Posterior vena cava (tissue), 2 donors: ENCODE data around the gene SLC18A2. TPM values are rescaled to one million over a fixed set of nuclear protein-coding genes. Genes with fewer than 3 reads are reported as not detected.
"Not testable (repeated sequence)": the region's sequence is repeated elsewhere in the genome, so short reads cannot be mapped to it uniquely, and the experiment has no call there.

ENCODE experiments used
- DNase-seq: peaks from one replicate; pipeline ENCODE4 v3.0.0-alpha.2; 2020; ENCODE audit warnings: low spot score
- intact Hi-C, 2 donors: fragments of 100-400 bp; cut with DNase I; formaldehyde crosslinking; loops; one replicate each; pipeline versions ENCODE4 v1.14.1 to v1.14.2; 2022 to 2023
- total RNA-seq, 2 donors: library from RNA; stranded (reverse); fragmentation: NEBNext Ultra II Directional; extraction: Animal tissue kit (Norgen Biotek cat#: 25700); gene quantifications; one replicate each; pipeline ENCODE4 v1.2.1, GENCODE V29; 2021
- donor health status: DM: yes; HTN: yes; CAD: no.
- donor health status: DM: yes; HTN: yes; CAD: no.

Gene SLC18A2
- total RNA-seq, 2 donors from 2014 or later: 0.81 to 2.7 TPM

DNA sequence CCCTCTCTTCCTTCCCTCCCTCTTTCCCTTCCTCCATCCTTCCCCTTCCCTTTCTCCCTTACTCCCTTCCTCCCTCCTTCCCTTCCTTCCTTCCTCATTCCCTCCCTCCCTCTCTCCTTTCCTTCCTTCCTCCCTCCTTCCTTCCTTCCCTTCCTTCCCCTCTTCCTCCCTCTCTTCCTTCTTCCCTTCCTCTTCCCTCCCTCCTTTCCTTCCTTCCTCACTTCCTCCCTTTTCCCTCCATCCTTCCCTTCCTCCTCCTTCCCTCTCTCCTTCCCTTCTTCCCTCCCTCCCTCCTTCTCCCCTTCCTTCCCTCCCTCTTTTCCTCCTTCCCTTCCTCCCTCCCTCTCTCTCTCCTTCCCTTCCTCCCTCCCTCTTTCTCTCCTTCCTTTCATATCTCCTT, 12.7 kb upstream of the SLC18A2 start:
- intact Hi-C loops: no loop called here

DNA sequence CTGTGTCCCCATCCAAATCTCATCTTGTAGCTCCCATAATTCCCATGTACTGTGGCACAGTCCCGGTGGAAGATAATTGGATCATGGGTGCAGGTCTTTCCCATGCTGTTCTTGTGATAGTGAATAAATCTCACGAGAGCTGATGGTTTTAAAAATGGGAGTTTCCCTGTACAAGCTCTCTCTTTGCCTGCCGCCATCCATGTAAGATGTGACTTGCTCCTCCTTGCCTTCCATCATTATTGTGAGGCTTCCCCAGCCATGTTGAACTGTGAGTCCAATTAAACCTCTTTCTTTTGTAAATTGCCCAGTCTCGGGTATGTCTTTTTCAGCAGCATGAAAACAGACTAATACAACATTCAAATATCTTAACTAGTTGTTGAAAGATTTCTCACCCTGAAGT, 10.8 kb upstream of the SLC18A2 start:
- intact Hi-C loops, DNase-seq: not testable (repeated sequence)

More for the DNA sequence above, 12.7 kb upstream of the SLC18A2 start:
- no peak for DNase-seq

DNA sequence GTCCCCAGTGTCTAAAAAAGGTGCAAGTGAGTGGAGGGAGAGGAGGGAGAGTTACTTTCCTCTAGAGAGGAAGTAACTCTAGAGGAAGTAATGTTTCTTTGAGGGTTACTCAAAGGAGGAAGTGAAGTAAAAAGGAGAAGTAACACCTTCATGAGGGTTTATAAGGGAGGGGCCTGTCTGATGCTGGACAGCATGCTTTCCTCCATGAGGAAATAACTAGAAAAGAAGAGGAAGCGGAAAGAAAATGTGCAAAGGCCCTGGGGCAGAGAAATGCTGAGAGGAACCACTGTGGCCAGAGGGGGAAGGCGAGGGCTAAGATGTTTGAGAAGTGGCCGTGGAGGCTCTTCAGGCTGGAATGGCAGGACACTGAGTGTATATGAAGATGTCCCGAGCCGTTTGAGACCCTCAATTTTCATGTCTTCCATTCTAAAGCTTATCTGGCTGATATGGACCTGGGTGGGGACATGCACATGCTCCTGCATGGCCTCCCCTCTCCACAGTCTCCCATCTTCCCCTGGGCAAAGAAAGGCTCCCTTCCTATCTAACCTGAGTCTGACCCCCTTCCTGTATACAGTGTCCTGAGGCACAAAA, 3.4 kb upstream of the SLC18A2 start:
- intact Hi-C loops: no loop called here
- no peak for DNase-seq

DNA sequence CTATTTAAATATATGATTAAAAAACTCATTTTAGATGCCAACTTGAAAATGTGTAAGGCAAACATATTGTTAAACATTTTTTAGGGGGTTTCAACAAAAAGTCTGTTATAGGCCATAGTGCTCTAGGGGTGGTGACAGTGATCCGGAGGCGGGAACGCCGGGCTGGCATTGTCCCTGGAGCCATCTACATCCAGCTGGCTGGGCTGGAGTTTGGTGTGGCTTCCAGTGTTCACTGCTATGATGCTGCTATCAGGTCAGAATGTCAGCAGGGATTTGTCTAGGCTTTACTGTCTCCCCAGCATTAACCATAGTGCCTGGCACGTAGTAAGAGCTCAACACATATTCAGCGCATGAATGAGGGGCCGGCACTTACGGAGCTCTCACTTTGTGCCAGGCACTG, 1.9 kb upstream of the SLC18A2 start:
- DNase-seq: no peak
- intact Hi-C loops: no loop called here

DNA sequence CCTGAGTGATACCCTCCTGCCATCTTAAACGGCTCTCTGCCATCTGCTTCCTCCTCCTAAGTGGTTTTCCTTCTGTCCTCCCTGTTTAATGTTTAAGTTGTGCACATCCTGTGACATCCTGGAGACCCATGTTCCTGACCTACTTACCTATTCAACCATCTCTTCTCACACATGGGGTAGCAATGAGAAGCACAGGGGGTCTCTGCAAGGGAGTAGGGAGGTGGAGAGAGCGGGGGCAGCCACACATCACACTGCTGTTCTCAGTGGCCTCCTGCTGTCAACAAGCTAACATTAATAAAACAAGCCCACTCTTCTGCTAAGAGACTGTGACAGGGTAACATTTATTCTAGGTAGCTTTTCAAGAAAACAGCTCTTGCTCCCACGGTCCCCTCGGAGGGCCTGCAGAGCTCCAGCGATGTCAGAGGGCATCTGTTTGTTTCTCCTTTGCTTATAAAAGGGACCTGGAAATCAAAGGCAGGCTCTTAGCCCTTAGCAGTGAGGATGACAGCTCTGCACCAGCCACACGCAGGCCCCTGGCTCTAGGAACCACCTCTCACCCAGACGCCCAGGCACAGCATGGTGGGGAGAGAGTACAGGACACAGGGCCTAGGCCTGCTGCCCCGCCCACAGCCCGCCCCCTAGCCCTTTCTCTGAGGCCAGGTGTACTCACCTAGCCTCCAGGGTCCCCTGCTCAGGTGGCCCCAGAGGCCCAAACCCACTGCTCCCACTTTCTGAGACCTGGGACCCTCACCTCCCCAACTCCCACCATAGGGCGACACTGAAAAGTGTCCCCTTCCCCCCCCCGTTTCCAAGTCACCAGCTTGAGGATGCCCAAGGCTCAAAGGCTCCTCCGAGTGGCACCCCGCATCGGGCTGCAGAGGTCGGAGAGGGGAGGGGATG, 943 bp upstream of the SLC18A2 start:
- intact Hi-C loops: no loop called here
- no peak for DNase-seq

DNA sequence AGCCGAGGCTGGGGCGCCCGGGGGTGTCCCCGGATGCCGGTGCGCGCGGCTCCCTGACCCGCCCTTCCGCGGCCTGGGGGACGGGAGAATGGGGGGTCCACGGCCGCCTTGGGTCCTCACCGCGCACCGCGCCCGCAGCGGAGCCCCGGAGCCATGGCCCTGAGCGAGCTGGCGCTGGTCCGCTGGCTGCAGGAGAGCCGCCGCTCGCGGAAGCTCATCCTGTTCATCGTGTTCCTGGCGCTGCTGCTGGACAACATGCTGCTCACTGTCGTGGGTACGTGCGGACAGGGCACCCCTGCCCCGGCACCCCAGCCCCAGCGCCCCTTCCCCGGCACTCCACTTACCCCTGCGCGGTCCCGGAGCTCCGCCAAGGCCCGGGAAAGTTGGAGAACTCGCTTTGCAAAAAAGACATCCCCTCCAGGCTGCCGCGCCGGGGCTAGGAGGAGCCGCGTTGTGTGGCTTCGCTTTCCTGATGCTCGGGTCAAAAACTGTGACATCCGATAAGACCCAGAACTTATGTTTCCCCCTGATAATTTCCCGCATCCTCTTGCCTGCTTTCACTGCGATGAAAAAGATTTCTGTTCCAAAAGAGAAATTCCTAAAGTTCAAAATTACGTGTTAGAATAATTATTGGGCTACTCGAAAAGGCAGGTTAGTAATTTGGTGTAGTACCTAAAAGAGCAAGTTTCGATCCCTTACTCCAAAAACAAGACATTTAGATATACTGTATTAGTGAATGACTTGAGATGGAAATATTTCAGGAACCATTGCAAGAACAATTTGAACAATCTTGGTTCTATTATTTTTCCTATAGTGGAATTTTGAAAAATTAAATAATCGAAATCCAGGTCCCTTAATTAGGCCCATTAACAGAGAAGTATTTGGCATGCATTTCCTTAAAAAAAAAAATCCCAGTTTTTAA, 888 bp downstream of the SLC18A2 start:
- intact Hi-C loops: no loop called here
- no peak for DNase-seq

DNA sequence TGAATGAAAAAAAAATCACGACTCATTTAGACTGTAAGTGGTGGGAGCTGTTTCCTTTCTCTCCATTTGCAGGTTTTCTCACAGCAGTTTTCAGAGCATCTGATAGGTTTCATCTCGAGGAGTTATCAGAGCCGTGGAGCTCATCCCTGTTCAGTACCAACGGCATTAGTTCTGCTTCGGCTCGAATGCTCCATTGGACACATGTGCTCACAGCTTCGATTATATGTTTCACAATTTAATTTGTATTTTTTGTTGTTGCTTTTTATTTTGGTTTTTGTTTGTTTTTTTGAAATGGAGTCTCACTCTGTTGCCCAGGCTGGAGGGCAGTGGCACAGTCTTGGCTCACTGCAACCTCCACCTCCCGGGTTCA, 1.5 kb downstream of the SLC18A2 start:
- no peak for DNase-seq
- intact Hi-C loops: no loop called here

DNA sequence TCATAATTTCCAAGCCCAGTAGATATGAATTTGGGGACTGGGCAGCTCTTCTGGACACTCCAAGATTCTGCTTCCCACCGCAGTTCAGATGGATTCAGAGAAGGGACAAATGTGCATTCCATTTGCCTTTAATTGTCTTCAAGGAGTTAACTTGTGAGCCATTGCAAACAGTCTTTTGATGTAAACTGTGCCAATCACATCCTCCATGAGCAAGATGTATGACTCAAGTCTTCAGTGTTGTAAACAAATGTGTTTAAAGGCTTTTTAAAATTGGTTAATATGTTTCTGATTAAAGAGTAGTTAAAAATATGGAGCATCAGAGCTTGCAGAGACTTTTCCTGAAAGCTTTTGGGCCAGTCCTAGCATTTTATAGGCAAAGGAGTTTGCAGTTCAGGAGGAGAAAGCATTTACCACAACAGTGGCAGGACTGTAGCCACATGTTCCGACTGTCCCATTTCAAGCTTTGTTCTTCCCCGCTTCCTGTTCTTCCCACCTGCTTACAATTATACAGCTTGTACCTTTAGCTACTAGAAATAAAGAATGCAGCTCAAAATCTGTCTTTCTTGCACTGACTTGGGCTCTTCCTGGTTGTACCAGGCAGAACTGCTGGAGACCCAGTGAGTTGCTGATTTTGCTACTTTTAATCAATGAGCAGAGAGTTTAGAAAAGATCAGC, 6.2 kb downstream of the SLC18A2 start:
- intact Hi-C loops: no loop called here
- no peak for DNase-seq

DNA sequence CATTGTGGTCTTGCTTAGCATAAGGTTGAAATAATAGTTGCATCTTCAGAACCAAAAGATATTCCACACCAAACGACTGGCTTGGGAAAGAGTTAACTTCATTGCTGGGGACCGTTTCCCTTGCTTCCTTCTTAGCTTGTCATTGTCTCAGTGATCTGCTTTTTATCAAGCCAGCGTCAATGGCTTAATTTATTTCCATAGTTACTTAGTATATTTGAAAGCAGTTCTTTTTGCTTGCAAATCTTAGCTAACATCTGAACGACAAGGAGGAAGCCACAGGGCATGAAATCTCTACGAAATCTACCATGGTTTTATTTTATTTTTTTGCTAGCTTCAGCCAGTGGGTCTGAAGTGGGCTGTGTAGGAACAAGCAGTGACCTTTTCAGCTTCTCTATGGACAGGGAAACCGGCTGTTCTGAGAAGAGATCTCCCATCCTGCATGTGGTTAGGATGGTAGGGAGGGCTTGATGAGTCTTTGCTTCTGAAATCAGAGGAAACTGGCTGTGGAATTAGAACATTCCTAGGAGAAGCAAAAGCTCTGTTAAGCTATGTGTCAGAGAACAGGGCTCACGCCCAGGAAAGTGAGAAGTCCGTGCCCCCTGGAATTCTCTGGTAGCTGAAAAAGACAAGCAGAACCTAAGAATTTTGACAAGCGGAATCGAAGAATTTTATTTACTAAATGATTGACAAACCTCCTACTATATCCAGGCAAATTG, 8.0 kb downstream of the SLC18A2 start:
- intact Hi-C loops: no loop called here
- DNase-seq: no peak

- DNase-seq: no peak
- intact Hi-C loops: no loop called here
These were observed 8.7 kb downstream of the SLC18A2 start for GRCh38 chr10:117249493-117250093.

- intact Hi-C loops: no loop called here
- no peak for DNase-seq
These were observed 9.5 kb downstream of the SLC18A2 start for GRCh38 chr10:117250411-117250810.

DNA sequence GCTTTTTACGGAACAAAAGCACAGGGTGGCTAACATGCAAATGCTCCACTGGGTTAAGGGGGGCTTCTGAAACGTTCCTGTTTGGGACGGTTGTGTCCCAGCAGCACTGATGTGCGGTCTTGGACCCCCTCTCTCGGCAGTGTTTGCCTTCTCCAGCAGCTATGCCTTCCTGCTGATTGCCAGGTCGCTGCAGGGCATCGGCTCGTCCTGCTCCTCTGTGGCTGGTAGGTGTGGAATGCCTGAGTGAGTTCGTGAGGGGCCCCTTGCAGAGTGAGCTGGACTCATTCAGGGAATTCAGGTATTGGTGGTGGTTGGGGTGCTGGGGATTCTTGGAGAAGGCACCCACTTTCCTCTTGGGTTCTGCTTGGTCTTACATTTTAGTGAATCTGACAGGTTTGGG, 13.0 kb downstream of the SLC18A2 start:
- DNase-seq: no peak
- intact Hi-C loops: no loop called here

DNA sequence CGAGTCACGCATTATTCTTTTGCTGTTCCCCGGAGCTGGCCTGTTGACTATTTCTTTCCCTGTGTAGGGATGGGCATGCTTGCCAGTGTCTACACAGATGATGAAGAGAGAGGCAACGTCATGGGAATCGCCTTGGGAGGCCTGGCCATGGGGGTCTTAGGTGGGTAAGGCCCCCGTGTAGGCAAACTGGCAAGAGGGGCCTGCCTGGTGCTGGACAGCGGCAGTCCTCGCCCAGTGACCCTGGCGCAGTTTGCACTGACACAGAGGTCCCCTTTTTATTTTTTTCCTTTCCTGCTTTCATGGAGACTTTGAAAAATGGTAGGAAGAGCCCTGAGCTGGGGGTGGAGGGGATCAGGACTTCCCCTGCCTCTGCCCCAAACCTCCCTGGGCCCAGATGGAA, 13.4 kb downstream of the SLC18A2 start:
- DNase-seq: no peak

GRCh38 chr10:117254774-117255735, 14.1 kb downstream of the SLC18A2 start:
- DNase-seq: no peak
- intact Hi-C loops: no loop called here

More for the DNA sequence above, 13.4 kb downstream of the SLC18A2 start:
- intact Hi-C loops: no loop called here

DNA sequence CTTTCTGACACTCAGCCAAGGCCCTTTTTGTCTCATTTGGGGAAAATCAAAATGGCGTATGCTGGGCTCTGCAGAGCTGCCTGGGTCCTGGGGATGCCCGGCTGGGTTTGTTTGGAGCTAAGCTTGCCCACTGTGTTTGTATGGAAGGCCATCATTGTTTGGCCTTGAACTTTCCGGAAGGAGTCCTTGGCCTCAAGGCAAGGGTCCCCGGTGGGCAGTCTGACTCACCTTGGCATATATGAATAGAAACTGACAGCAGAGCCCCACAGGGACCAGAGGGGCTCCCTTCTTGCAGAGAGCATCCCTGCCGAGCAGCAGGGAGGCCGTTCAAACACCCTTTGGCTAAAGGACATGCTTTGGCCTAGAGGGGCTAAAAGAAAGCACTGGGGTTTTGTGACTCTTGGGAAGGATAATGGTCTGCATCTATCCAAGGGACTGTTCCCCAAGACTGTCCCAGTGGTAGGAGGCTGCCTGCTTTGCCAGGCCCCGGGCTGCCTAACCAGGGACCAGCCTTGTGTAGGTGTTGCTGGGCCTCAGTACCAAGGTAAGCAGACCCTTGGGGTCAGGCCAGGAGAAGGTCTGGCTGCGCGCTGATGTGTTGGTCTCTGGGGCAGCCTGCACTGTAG, 15.0 kb downstream of the SLC18A2 start:
- intact Hi-C loops: no loop called here
- DNase-seq: no peak

DNA sequence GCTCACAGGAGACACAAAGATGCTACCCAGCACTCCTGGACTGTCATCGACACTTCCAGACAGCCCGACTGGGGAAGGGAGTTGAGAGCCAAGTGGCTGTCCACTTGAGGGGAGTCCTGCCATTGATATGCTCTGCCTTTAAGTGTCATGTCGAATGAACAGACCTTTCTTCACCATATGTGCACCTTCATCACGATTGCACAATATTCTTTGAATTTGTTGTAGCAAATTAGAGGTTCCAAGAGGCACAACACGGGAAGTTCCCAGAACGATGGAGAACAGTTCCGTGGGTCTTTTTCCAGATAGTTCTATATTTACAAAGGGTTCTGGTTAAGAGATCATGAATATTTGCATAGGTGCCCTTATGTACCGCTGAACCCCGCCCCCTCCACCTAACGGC, 16.0 kb downstream of the SLC18A2 start:
- intact Hi-C loops: no loop called here
- no peak for DNase-seq

DNA sequence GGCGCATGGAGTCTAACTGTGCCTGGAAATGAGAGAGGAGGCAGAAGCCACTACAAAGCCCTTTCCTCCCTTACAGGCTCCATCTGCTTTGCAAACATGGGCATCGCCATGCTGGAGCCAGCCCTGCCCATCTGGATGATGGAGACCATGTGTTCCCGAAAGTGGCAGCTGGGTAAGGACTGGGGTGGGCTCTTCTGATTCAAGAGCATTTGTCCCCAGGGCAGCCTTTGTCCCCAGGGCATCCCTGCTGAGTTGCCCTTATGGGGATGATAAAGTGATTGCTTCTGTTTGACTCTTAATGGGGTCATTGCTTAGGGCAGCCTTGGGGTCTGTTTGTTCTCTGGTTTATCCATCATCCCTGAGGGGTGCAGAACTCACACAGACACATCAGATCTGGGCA, 16.8 kb downstream of the SLC18A2 start:
- intact Hi-C loops: no loop called here

More for the DNA sequence above, 16.8 kb downstream of the SLC18A2 start:
- DNase-seq: no peak
